Measurements from ENCODE around the gene PRM3.

PRM3 gene

GRCh38 chr16:11238272-11239202 is 34.9 kb downstream of the PRM3 start:
- no peak for TF ChIP-seq CTCF (conservative IDR thresholded peaks at IDR 0.05; ENCODE audit: low read depth, low read length)
- no peak overlapping the region for H3K4me3 ChIP-seq (ENCODE audit: low read depth, low read length)
- DNase-seq (ENCODE audit: low read depth) = no peak

GRCh38 chr16:11236461-11237254 is 36.8 kb downstream of the PRM3 start:
- DNase-seq (ENCODE audit: low read depth) = peak; percentile 41
- no peak overlapping the region for H3K4me3 ChIP-seq (ENCODE audit: low read depth, low read length)
- TF ChIP-seq CTCF (conservative IDR thresholded peaks at IDR 0.05; ENCODE audit: low read depth, low read length) = no peak

DNA sequence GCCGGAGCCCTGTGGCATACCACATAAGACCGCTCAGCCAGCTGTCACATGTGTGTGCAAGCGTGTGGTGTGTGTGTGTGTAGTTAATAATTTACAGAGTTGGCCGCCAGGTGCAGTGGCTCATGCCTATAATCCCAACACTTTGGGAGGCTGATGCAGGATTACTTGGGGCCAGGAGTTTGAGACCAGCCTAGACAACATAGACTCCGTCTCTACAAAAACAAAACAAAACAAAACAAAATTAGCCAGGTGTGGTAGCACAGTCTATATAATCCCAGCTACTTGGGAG is 37.8 kb downstream of the PRM3 start:
- no peak for DNase-seq (ENCODE audit: low read depth)
- no peak for TF ChIP-seq CTCF (conservative IDR thresholded peaks at IDR 0.05; ENCODE audit: low read depth, low read length)
- H3K4me3 ChIP-seq (ENCODE audit: low read depth, low read length) = no peak overlapping the region

DNA sequence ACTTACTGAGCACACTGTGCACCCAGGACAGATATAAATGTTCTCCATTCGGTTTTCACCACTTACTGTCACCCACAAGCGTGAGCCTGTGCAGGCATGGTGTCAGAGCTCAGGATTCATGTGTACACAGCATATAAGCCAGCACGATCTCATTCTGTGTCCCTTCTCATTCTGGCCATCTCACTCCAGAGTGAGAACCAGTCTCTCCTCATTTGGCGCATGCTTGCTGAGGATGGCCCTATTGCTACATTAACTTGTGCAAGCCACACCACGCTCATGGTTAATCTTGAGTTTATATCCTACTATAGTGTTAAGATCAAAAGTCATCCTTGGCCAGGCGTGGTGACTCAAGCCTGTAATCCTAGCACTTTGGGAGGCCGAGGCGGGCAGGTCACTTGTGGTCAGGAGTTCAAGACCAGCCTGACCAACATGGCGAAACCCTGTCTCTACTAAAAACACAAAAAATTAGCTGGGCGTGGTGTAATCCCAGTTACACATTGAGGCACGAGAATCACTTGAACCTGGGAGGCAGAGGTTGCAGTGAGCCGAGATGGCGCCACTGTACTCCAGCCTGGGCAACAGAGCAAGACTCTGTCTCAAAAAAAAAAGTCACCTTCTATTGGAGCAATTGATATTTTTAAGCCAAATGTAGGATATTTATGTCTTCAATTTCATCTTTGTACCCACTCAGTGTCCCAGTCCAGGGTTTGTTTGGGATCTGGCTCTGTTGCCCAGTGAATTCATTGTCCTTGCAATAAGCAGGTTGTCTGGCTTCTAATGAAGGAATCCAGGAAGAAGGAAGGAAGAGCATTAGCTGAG is 38.3 kb downstream of the PRM3 start:
- no peak for TF ChIP-seq CTCF (conservative IDR thresholded peaks at IDR 0.05; ENCODE audit: low read depth, low read length)
- DNase-seq (ENCODE audit: low read depth) = peak; percentile 54
- no peak overlapping the region for H3K4me3 ChIP-seq (ENCODE audit: low read depth, low read length)

DNA sequence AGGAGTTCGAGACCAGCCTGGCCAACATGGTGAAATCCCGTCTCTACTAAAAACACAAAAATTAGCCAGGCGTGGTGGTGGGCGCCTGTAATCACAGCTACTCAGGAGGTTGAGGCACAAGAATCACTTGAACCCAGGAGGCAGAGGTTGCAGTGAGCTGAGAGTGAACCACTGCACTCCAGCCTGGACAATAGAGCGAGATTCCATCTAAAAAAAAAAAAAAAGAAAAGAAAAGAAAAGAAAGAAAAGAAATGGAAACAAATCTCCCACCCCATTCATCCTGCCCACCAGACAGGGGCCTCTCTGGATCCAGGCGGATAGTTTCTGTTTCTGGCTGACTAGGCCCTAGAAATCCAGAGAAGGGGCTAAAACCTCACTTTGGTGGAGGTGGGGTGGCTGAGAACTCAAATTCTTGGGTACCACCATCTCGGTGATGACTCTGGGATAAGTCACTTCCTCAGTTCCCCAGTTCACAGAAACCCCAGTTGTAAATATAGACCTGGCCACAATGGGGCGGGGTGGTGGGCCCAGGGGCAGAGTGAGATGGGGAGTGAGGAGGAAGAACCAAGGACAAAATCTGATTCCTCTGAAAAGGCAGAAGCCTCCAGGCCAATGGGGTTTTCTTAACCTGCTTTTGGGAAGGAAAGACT is 39.6 kb downstream of the PRM3 start:
- no peak for DNase-seq (ENCODE audit: low read depth)
- TF ChIP-seq CTCF (conservative IDR thresholded peaks at IDR 0.05; ENCODE audit: low read depth, low read length) = no peak

More for the DNA sequence above, 39.6 kb downstream of the PRM3 start:
- no peak overlapping the region for H3K4me3 ChIP-seq (ENCODE audit: low read depth, low read length)
